K562 (cell line): ENCODE measurements around the gene SSBP2.

ENCODE experiments used
- GTF3C2 ChIP-seq: IDR thresholded peaks from 3 replicates; pipeline ENCODE4 v1.6.1; 2011; ENCODE audit warnings: borderline replicate concordance, mild to moderate bottlenecking, moderate library complexity; ENCODE audit not compliant: insufficient read length; ENCODE audit errors: extremely low read depth
- NFIC ChIP-seq: fragments of 450-650 bp; IDR thresholded peaks from 2 replicates; pipeline ENCODE4 v1.6.1; 2017; ENCODE audit warnings: mild to moderate bottlenecking, inconsistent platforms
- NFXL1 ChIP-seq: fragments of 450-650 bp; formaldehyde crosslinking; IDR thresholded peaks from 2 replicates; pipeline ENCODE4 v1.4.0; 2021; ENCODE audit warnings: mild to moderate bottlenecking
- NR2F6 ChIP-seq: fragments of 450-650 bp; formaldehyde crosslinking; IDR thresholded peaks from 2 replicates; pipeline ENCODE4 v1.4.0; 2020; ENCODE audit warnings: mild to moderate bottlenecking
- RHOXF2B ChIP-seq: fragments of 250-450 bp; sonication (Bioruptor Pico); conservative IDR thresholded peaks from 2 replicates; pipeline ENCODE4 v1.5.1; 2021
- STAG1 ChIP-seq: sonication (generic); formaldehyde crosslinking; IDR thresholded peaks from 2 replicates; pipeline ENCODE4 v1.5.0; 2020; ENCODE audit warnings: missing genetic modification reagents, borderline replicate concordance
- ZBTB12 ChIP-seq: fragments of 250-450 bp; sonication (Bioruptor Pico); IDR thresholded peaks from 2 replicates; pipeline ENCODE4 v1.4.0; 2020
- ZBTB9 ChIP-seq: fragments of 450-650 bp; formaldehyde crosslinking; IDR thresholded peaks from 2 replicates; pipeline ENCODE4 v1.4.0; 2020; ENCODE audit warnings: mild to moderate bottlenecking, moderate library complexity
- ZC3H8 ChIP-seq: fragments of 450-650 bp; IDR thresholded peaks from 2 replicates; pipeline ENCODE4 v1.6.1; 2017
- ZFP30 ChIP-seq: fragments of 250-450 bp; sonication (Bioruptor Pico); IDR thresholded peaks from 2 replicates; pipeline ENCODE4 v1.8.0; 2022; ENCODE audit warnings: moderate library complexity, mild to moderate bottlenecking, inconsistent platforms, borderline replicate concordance
- TF ChIP-seq, protein P1 (sequence below): sonication (generic); formaldehyde crosslinking; IDR thresholded peaks from 2 replicates; pipeline ENCODE4 v1.9.0; 2022; ENCODE audit warnings: mild to moderate bottlenecking, missing genetic modification reagents
- TF ChIP-seq, protein P2 (sequence below), 3 experiments: IDR thresholded peaks in 2 of 3; conservative IDR thresholded peaks in 1 of 3; 2 replicates each; pipeline ENCODE4 v1.5.1; 2011 to 2012; ENCODE audit warnings: low read length in 3 of 3, mild to moderate bottlenecking in 3 of 3, control low read depth in 2 of 3, improper control_type of control experiment in 1 of 3, inconsistent platforms in 1 of 3, low read depth in 1 of 3, mixed read lengths in 1 of 3, moderate library complexity in 1 of 3; ENCODE audit not compliant: insufficient read depth in 2 of 3
- TF ChIP-seq, protein P3 (sequence below): fragments of 450-650 bp; formaldehyde crosslinking; IDR thresholded peaks from 2 replicates; pipeline ENCODE4 v1.4.0; 2022; ENCODE audit warnings: missing genetic modification characterization

DNA sequence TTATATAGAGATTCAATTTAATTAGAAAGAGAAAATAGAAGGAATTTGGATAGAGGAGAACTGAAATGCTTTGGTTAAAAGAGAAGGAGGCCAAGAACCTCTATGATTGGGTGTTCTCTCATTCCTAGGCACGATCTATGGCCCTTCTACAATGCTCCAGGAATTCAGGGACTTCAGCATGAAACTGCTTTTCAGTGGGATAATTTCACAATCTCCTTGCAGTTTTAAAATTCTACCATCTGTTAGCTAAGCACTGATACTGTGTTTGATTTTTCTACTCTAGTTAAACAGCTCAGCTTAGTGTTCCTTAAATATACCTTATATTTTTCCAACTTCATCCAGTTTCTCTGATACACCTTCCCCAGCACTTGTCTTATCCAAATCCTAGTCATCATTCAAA lies 141.9 kb downstream of the SSBP2 start:
- TF ChIP-seq, protein P1, sequence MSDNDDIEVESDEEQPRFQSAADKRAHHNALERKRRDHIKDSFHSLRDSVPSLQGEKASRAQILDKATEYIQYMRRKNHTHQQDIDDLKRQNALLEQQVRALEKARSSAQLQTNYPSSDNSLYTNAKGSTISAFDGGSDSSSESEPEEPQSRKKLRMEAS = no peak
- TF ChIP-seq ZC3H8 (no peak), ZBTB9 (CRISPR knock-in tag) (no peak), RHOXF2B (CRISPR knock-in tag) (no peak), NFIC (no peak), ZFP30 (CRISPR knock-in tag) (no peak), STAG1 (CRISPR knock-in tag) (no peak), NFXL1 (CRISPR knock-in tag) (no peak), ZBTB12 (CRISPR knock-in tag) (no peak), NR2F6 (CRISPR knock-in tag) (no peak), GTF3C2 (no peak)
- TF ChIP-seq, protein P2, sequence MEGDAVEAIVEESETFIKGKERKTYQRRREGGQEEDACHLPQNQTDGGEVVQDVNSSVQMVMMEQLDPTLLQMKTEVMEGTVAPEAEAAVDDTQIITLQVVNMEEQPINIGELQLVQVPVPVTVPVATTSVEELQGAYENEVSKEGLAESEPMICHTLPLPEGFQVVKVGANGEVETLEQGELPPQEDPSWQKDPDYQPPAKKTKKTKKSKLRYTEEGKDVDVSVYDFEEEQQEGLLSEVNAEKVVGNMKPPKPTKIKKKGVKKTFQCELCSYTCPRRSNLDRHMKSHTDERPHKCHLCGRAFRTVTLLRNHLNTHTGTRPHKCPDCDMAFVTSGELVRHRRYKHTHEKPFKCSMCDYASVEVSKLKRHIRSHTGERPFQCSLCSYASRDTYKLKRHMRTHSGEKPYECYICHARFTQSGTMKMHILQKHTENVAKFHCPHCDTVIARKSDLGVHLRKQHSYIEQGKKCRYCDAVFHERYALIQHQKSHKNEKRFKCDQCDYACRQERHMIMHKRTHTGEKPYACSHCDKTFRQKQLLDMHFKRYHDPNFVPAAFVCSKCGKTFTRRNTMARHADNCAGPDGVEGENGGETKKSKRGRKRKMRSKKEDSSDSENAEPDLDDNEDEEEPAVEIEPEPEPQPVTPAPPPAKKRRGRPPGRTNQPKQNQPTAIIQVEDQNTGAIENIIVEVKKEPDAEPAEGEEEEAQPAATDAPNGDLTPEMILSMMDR (IDR thresholded peaks at IDR 0.05 in 2 of 3, conservative IDR thresholded peaks at IDR 0.05 in 1 of 3; ENCODE audit: insufficient read depth in 2 of 3, low read depth in 1 of 3, low read length in 3 of 3) = no peak
- TF ChIP-seq, protein P3, sequence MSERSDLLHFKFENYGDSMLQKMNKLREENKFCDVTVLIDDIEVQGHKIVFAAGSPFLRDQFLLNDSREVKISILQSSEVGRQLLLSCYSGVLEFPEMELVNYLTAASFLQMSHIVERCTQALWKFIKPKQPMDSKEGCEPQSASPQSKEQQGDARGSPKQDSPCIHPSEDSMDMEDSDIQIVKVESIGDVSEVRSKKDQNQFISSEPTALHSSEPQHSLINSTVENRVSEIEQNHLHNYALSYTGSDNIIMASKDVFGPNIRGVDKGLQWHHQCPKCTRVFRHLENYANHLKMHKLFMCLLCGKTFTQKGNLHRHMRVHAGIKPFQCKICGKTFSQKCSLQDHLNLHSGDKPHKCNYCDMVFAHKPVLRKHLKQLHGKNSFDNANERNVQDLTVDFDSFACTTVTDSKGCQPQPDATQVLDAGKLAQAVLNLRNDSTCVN (CRISPR knock-in tag) = no peak
